Loucy (cell line): ENCODE data around the gene KRTAP10-12.

Experiments used
- CTCF ChIP-seq: fragments of 200-600 bp; sonication (generic); conservative IDR thresholded peaks from 2 replicates; pipeline ENCODE4 v1.5.1; 2014; ENCODE audit warnings: mild to moderate bottlenecking, antibody characterized with exemption, low read length
- EZH2phosphoT487 ChIP-seq: fragments of 200-600 bp; IDR thresholded peaks from 2 replicates; pipeline ENCODE4 v1.6.1; 2018; ENCODE audit warnings: antibody characterized with exemption, mild to moderate bottlenecking, moderate library complexity, borderline replicate concordance

DNA sequence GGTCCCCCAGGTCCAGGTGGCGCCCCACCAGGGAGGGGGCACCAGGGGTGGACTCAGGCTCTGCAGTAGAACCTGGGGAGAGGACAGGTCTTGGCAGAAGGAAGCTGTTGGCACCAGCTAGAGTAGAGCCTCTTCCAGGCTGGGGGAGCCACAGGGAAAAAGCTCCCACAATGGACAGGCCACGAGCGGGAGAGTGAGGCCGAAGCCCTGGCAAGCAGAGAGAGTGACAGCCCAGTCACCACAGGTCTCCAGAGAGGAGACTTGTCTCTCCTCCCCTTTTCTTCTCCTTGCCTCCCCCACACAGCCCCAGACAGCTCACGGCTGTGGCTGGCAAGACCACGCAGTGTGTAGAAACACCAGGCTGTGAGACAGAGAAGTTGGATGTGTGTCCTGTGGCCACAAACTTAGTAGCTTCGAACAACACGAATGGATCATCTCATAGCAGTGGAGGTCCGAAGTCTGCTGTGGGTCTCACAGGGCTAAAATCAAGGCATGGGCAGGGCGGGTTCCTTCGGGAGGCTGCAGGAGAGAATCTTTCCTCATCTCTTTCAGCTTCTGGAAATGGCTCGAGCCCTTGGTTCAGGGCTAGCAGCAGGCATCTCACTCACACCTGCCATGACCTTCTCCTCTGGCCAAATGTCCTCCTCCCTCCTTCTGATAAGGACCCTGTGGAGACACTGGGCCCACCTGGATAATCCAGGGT is 45.8 kb upstream of the KRTAP10-12 start:
- TF ChIP-seq CTCF (no peak), EZH2phosphoT487 (no peak)
